Measurements from ENCODE around the gene FBXO4.

The FBXO4 gene

GRCh38 chr5:41924872-41925554 is at the start of gene FBXO4:
Gene FBXO4 (plus strand): TSS chr5:41925281. CDS start chr5:41925310, 29 bp downstream.
- H3K4me3 ChIP-seq (ENCODE audit: low read length): peak within 1 kb of the TSS; percentile 65
- peak; percentile 32 for TF ChIP-seq CTCF (IDR thresholded peaks at IDR 0.05; ENCODE audit: insufficient read depth, low read depth, low read length, missing control alignments)
- peak; percentile 81 for DNase-seq (ENCODE audit: low read depth)

- no peak overlapping the region for H3K4me3 ChIP-seq (ENCODE audit: low read length)
- TF ChIP-seq CTCF (IDR thresholded peaks at IDR 0.05; ENCODE audit: insufficient read depth, low read depth, low read length, missing control alignments): no peak
- no peak for DNase-seq (ENCODE audit: low read depth)
These were observed 48.4 kb upstream of the FBXO4 start for GRCh38 chr5:41876678-41877077.

- no peak overlapping the region for H3K4me3 ChIP-seq (ENCODE audit: low read length)
- TF ChIP-seq CTCF (IDR thresholded peaks at IDR 0.05; ENCODE audit: insufficient read depth, low read depth, low read length, missing control alignments): no peak
- no peak for DNase-seq (ENCODE audit: low read depth)
These were observed 47.7 kb upstream of the FBXO4 start for GRCh38 chr5:41877408-41877807.

GRCh38 chr5:41878173-41878572 is 46.9 kb upstream of the FBXO4 start:
- no peak for DNase-seq (ENCODE audit: low read depth)
- no peak overlapping the region for H3K4me3 ChIP-seq (ENCODE audit: low read length)
- TF ChIP-seq CTCF (IDR thresholded peaks at IDR 0.05; ENCODE audit: insufficient read depth, low read depth, low read length, missing control alignments): no peak

- no peak overlapping the region for H3K4me3 ChIP-seq (ENCODE audit: low read length)
- DNase-seq (ENCODE audit: low read depth): no peak
- no peak for TF ChIP-seq CTCF (IDR thresholded peaks at IDR 0.05; ENCODE audit: insufficient read depth, low read depth, low read length, missing control alignments)
These were observed 46.2 kb upstream of the FBXO4 start for GRCh38 chr5:41878643-41879478.

GRCh38 chr5:41882765-41883164 is 42.3 kb upstream of the FBXO4 start:
- TF ChIP-seq CTCF (IDR thresholded peaks at IDR 0.05; ENCODE audit: insufficient read depth, low read depth, low read length, missing control alignments): no peak

More at GRCh38 chr5:41882765-41883164, 42.3 kb upstream of the FBXO4 start:
- no peak overlapping the region for H3K4me3 ChIP-seq (ENCODE audit: low read length)
- DNase-seq (ENCODE audit: low read depth): no peak
